Naive B cell (primary cell): Measurements from ENCODE around the gene SIPA1. TPM values are rescaled to one million over a fixed set of nuclear protein-coding genes. Genes with fewer than 3 reads are reported as not detected.
A peak's percentile ranks its signal among the peaks of the same experiment; 100 is the strongest.

Source experiments
- ATAC-seq, 2 donors: fragments of 150-1000 bp; cut with Tn5 transposase; 2 replicates each; pipeline ENCODE4 v1.10.0; 2021; ENCODE audit warnings: low read depth in 2 of 2, mild to moderate bottlenecking in 2 of 2, moderate library complexity in 2 of 2
- DNase-seq: peaks from one replicate; pipeline ENCODE4 v3.0.0; 2022
- H3K27ac Mint-ChIP-seq, 6 donors: one replicate each; pipeline ENCODE4 v1.8.0; 2020 to 2022; ENCODE audit warnings: mild to moderate bottlenecking in 6 of 6, mixed read lengths in 6 of 6, moderate library complexity in 5 of 6, inconsistent platforms in 2 of 6
- H3K27me3 Mint-ChIP-seq, 3 donors: one replicate each; pipeline ENCODE4 v1.8.0; 2021 to 2022; ENCODE audit warnings: mixed read lengths in 3 of 3, mild to moderate bottlenecking in 1 of 3
- H3K36me3 Mint-ChIP-seq, 2 donors: one replicate each; pipeline ENCODE4 v1.8.0; 2020 to 2022; ENCODE audit warnings: mixed read lengths in 2 of 2, inconsistent platforms in 1 of 2, mild to moderate bottlenecking in 1 of 2
- H3K4me1 Mint-ChIP-seq, 3 donors: one replicate each; pipeline ENCODE4 v1.8.0; 2020 to 2022; ENCODE audit warnings: mixed read lengths in 3 of 3, inconsistent platforms in 1 of 3, mild to moderate bottlenecking in 1 of 3, moderate library complexity in 1 of 3
- H3K4me3 Mint-ChIP-seq, 8 donors: one replicate each; pipeline ENCODE4 v1.8.0; 2020 to 2022; ENCODE audit warnings: mild to moderate bottlenecking in 8 of 8, mixed read lengths in 8 of 8, moderate library complexity in 8 of 8, inconsistent platforms in 2 of 8
- H3K9me3 Mint-ChIP-seq, 7 donors: one replicate each; pipeline ENCODE4 v1.8.0; 2020 to 2022; ENCODE audit warnings: mixed read lengths in 7 of 7, mild to moderate bottlenecking in 5 of 7, inconsistent platforms in 2 of 7, moderate library complexity in 1 of 7
- polyA plus RNA-seq, 6 donors: library from polyadenylated mRNA; unstranded; fragments of 300-500 nt; fragmentation: Illumina TruSeq; gene quantifications; one replicate each; pipeline ENCODE4 v1.2.3, GENCODE V29; 2021; ENCODE audit warnings: low read depth in 6 of 6

The SIPA1 gene
- polyA plus RNA-seq, 6 donors from 2014 or later, result 160 to 404 (median 207) TPM

- H3K36me3 Mint-ChIP-seq, result peaks cover 0 to 29% of the 10 kb centered on the region in 2 donors
- H3K27me3 Mint-ChIP-seq, result no peaks in the 10 kb centered on the region
- DNase-seq, result no peak
- peaks cover 38 to 57% (median 43%) of the 10 kb centered on the region in 3 donors for H3K4me1 Mint-ChIP-seq
- H3K27ac Mint-ChIP-seq, result peak overlapping the region in 1 of 6 donors; percentile 85
- ATAC-seq, result no peak
- no peaks in the 10 kb centered on the region for H3K9me3 Mint-ChIP-seq
- H3K4me3 Mint-ChIP-seq, result peak overlapping the region in 1 of 8 donors; percentile 36
Measured at GRCh38 chr11:65646958-65647701, 9.2 kb downstream of the SIPA1 start.

- Mint-ChIP-seq H3K27ac (peak overlapping the region in 3 of 6 donors; percentile 33 to 72 (median 57)), H3K27me3 (no peaks in the 10 kb centered on the region), H3K4me1 (peaks cover 44 to 63% (median 48%) of the 10 kb centered on the region in 3 donors), H3K9me3 (no peaks in the 10 kb centered on the region), H3K4me3 (peak overlapping the region in 3 of 8 donors; percentile 15 to 38 (median 35)), H3K36me3 (peaks cover 0 to 19% of the 10 kb centered on the region in 2 donors)
- ATAC-seq (no peak), DNase-seq (no peak)
Measured at GRCh38 chr11:65648997-65649493, 11.1 kb downstream of the SIPA1 start.

GRCh38 chr11:65649656-65650546, 12.0 kb downstream of the SIPA1 start:
- Mint-ChIP-seq H3K4me3 (peak overlapping the region in 1 of 8 donors; percentile 77), H3K27ac (peak overlapping the region in 3 of 6 donors; percentile 80 to 96 (median 84))

GRCh38 chr11:65650547-65651338, 12.8 kb downstream of the SIPA1 start:
- Mint-ChIP-seq H3K27ac (peak overlapping the region in 5 of 6 donors; percentile 80 to 99 (median 96)), H3K27me3 (no peaks in the 10 kb centered on the region), H3K4me1 (peaks cover 36 to 55% (median 44%) of the 10 kb centered on the region in 3 donors), H3K36me3 (peaks cover 6 to 11% of the 10 kb centered on the region in 2 donors), H3K4me3 (peak overlapping the region in 5 of 8 donors; percentile 24 to 87 (median 66)), H3K9me3 (no peaks in the 10 kb centered on the region)
- no peak for ATAC-seq
- no peak for DNase-seq

More at GRCh38 chr11:65649656-65650546, 12.0 kb downstream of the SIPA1 start:
- DNase-seq (no peak), ATAC-seq (no peak)
- Mint-ChIP-seq H3K27me3 (no peaks in the 10 kb centered on the region), H3K36me3 (peaks cover 0 to 11% of the 10 kb centered on the region in 2 donors), H3K9me3 (no peaks in the 10 kb centered on the region), H3K4me1 (peaks cover 38 to 56% (median 45%) of the 10 kb centered on the region in 3 donors)

- H3K27ac Mint-ChIP-seq, result peak overlapping the region; percentile 91 to 99 (median 96)
- H3K4me1 Mint-ChIP-seq, result peaks cover 37 to 56% (median 43%) of the 10 kb centered on the region in 3 donors
- DNase-seq (no peak), ATAC-seq (no peak)
- peak overlapping the region; percentile 47 to 91 (median 80) for H3K4me3 Mint-ChIP-seq
- H3K36me3 Mint-ChIP-seq, result peaks cover 8 to 14% of the 10 kb centered on the region in 2 donors
- H3K9me3 Mint-ChIP-seq, result no peaks in the 10 kb centered on the region
- no peaks in the 10 kb centered on the region for H3K27me3 Mint-ChIP-seq
Measured at GRCh38 chr11:65651339-65651588, 13.4 kb downstream of the SIPA1 start.

- Mint-ChIP-seq H3K4me3 (peak overlapping the region; percentile 70 to 96 (median 86)), H3K4me1 (peaks cover 41 to 61% (median 46%) of the 10 kb centered on the region in 3 donors), H3K9me3 (no peaks in the 10 kb centered on the region), H3K27me3 (no peaks in the 10 kb centered on the region), H3K36me3 (peaks cover 10 to 20% of the 10 kb centered on the region in 2 donors), H3K27ac (peak overlapping the region; percentile 91 to 99 (median 96))
- DNase-seq (no peak), ATAC-seq (no peak)
Measured at GRCh38 chr11:65651589-65652510, 13.9 kb downstream of the SIPA1 start.

GRCh38 chr11:65652511-65653228, 14.8 kb downstream of the SIPA1 start:
- peak; percentile 95 for DNase-seq
- Mint-ChIP-seq H3K4me1 (peaks cover 46 to 66% (median 47%) of the 10 kb centered on the region in 3 donors), H3K36me3 (peaks cover 10 to 28% of the 10 kb centered on the region in 2 donors), H3K27me3 (no peaks in the 10 kb centered on the region), H3K4me3 (peak overlapping the region; percentile 78 to 97 (median 94)), H3K27ac (peak overlapping the region; percentile 96 to 99 (median 99)), H3K9me3 (no peaks in the 10 kb centered on the region)
- peak; percentile 75 to 76 for ATAC-seq

- ATAC-seq, result no peak
- peaks cover 10 to 29% of the 10 kb centered on the region in 2 donors for H3K36me3 Mint-ChIP-seq
- H3K27me3 Mint-ChIP-seq, result no peaks in the 10 kb centered on the region
- peaks cover 41 to 64% (median 47%) of the 10 kb centered on the region in 3 donors for H3K4me1 Mint-ChIP-seq
- H3K27ac Mint-ChIP-seq, result peak overlapping the region; percentile 96 to 99 (median 99)
- no peak for DNase-seq
- H3K9me3 Mint-ChIP-seq, result no peaks in the 10 kb centered on the region
- peak overlapping the region; percentile 78 to 97 (median 94) for H3K4me3 Mint-ChIP-seq
Measured at GRCh38 chr11:65653229-65654225, 15.6 kb downstream of the SIPA1 start.

GRCh38 chr11:65654375-65655349, 16.8 kb downstream of the SIPA1 start:
- DNase-seq, result no peak
- H3K36me3 Mint-ChIP-seq, result peaks cover 18 to 41% of the 10 kb centered on the region in 2 donors
- H3K9me3 Mint-ChIP-seq, result no peaks in the 10 kb centered on the region

More at GRCh38 chr11:65654375-65655349, 16.8 kb downstream of the SIPA1 start:
- Mint-ChIP-seq H3K4me1 (peaks cover 53 to 71% (median 55%) of the 10 kb centered on the region in 3 donors), H3K27ac (peak overlapping the region in 5 of 6 donors; percentile 65 to 99 (median 76)), H3K27me3 (no peaks in the 10 kb centered on the region), H3K4me3 (peak overlapping the region in 4 of 8 donors; percentile 25 to 87 (median 64))
- no peak for ATAC-seq
